SU-DHL-6 (cell line): ENCODE measurements around the gene DEPDC1B.

ENCODE experiments used
- H2AFZ ChIP-seq: fragments of 200-600 bp; sonication (generic); 2 replicates; pipeline ENCODE4 v1.6.1; 2014; ENCODE audit warnings: low read depth, mild to moderate bottlenecking, moderate library complexity, mixed read lengths, antibody characterized with exemption, low read length; ENCODE audit not compliant: severe bottlenecking
- H3F3A ChIP-seq: fragments of 200-600 bp; shearing (Covaris generic); 2 replicates; pipeline ENCODE4 v1.6.0; 2016; ENCODE audit warnings: antibody characterized with exemption, mild to moderate bottlenecking; ENCODE audit not compliant: insufficient read depth
- H3K27ac ChIP-seq: fragments of 200-600 bp; sonication (generic); 2 replicates; pipeline ENCODE4 v1.5.1; 2016; ENCODE audit warnings: low read depth, mild to moderate bottlenecking, low read length, moderate library complexity, mixed read lengths
- H3K27me3 ChIP-seq: fragments of 200-600 bp; sonication (generic), shearing (Covaris generic); 2 replicates; pipeline ENCODE4 v1.6.0; 2014; ENCODE audit warnings: mild to moderate bottlenecking, low read length
- H3K36me3 ChIP-seq: fragments of 200-600 bp; sonication (generic); 2 replicates; pipeline ENCODE4 v1.6.1; 2014; ENCODE audit warnings: mild to moderate bottlenecking, low read length, mixed read lengths
- H3K4me2 ChIP-seq: fragments of 300-600, 200-600 bp; shearing (Covaris generic), sonication (generic); 2 replicates; pipeline ENCODE4 v1.6.0; 2014; ENCODE audit warnings: low read length, low read depth, mild to moderate bottlenecking; ENCODE audit not compliant: poor library complexity, severe bottlenecking
- H3K4me3 ChIP-seq: fragments of 200-600 bp; sonication (generic); 2 replicates; pipeline ENCODE4 v1.5.1; 2014; ENCODE audit warnings: antibody characterized with exemption, low read length, mild to moderate bottlenecking, mixed read lengths; ENCODE audit not compliant: insufficient read depth, poor library complexity, severe bottlenecking
- H3K79me2 ChIP-seq: fragments of 200-600 bp; sonication (generic); 2 replicates; pipeline ENCODE4 v1.6.1; 2014; ENCODE audit warnings: mild to moderate bottlenecking, low read length, moderate library complexity; ENCODE audit not compliant: insufficient read depth
- H3K9ac ChIP-seq: fragments of 200-600 bp; sonication (generic); 2 replicates; pipeline ENCODE4 v1.7.0; 2014; ENCODE audit warnings: mild to moderate bottlenecking, low read length
- H3K9me2 ChIP-seq: fragments of 200-600 bp; sonication (generic); replicated peaks from 2 replicates; pipeline ENCODE4 v1.6.1; 2014; ENCODE audit warnings: low read length; ENCODE audit not compliant: insufficient read depth
- H3K9me3 ChIP-seq: fragments of 200-600 bp; sonication (generic); 2 replicates; pipeline ENCODE4 v1.6.1; 2014; ENCODE audit warnings: low read length, mixed read lengths; ENCODE audit not compliant: insufficient read depth
- H4K20me1 ChIP-seq: fragments of 200-600 bp; sonication (generic); 2 replicates; pipeline ENCODE4 v1.6.1; 2014; ENCODE audit warnings: low read depth, mild to moderate bottlenecking, antibody characterized with exemption, low read length, moderate library complexity, mixed read lengths
- EZH2phosphoT487 ChIP-seq: fragments of 200-600 bp; sonication (generic), shearing (Covaris generic); conservative IDR thresholded peaks from 2 replicates; pipeline ENCODE4 v1.6.1; 2018; ENCODE audit warnings: mild to moderate bottlenecking, antibody characterized with exemption, low read length, moderate library complexity, mixed read lengths
- TF ChIP-seq, protein P1 (sequence below): fragments of 200-600 bp; sonication (generic); IDR thresholded peaks from one replicate; pipeline ENCODE4 v1.5.1; 2017; ENCODE audit warnings: antibody characterized with exemption, mild to moderate bottlenecking, low read length, moderate library complexity; ENCODE audit not compliant: insufficient read depth, poor library complexity, severe bottlenecking

DEPDC1B gene, protein sequence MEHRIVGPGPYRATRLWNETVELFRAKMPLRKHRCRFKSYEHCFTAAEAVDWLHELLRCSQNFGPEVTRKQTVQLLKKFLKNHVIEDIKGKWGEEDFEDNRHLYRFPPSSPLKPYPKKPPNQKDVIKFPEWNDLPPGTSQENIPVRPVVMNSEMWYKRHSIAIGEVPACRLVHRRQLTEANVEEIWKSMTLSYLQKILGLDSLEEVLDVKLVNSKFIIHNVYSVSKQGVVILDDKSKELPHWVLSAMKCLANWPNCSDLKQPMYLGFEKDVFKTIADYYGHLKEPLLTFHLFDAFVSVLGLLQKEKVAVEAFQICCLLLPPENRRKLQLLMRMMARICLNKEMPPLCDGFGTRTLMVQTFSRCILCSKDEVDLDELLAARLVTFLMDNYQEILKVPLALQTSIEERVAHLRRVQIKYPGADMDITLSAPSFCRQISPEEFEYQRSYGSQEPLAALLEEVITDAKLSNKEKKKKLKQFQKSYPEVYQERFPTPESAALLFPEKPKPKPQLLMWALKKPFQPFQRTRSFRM

DNA sequence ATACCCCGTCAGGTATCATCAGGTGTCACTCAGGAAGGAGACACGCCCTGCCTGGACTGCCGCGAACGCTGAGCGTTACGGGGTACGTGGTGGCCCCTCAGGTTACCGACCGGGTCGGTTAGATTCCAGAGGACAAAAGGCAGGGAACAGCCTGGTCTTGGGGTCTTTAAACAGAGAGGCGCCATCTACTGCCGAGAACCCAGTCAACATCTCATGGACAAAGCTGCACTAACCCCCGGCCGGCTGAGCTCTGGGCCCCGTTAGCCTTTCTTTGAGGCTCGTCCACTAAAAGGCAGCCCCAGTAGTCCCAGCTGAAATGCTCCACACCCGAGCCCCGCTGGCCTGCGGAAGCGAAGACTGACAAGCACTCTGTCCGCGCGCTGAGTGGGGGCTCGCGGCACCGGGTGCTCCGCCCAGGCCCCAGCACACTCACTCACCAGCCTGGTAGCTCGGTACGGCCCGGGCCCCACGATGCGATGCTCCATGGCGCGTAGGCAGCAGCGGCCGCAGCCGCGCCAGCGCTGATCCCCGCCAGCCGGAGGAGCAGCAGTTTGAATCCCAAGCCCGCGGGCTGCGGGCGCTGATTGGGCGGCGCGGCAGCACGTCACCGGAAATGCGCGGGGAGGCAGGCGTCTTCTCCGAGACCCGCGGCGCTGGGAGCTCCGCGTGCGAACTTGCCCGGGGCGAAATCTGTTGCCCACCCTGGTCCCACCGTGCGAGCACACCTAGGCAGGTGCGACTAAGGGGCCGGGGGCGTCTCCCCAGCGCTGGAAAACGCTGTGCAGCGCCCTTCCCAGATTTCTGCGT lies at the start of gene DEPDC1B:
Gene DEPDC1B, minus strand, starts transcription at position 558 of the 807 bp plus-strand sequence. Its CDS starts 73 bp downstream, at position 485.
- H3K9me3 ChIP-seq = no peaks in the 10 kb centered on the region
- no peaks in the 10 kb centered on the region for H3K9me2 ChIP-seq
- peak within 1 kb of the TSS; percentile 84 for H3K27ac ChIP-seq
- TF ChIP-seq, protein P1, sequence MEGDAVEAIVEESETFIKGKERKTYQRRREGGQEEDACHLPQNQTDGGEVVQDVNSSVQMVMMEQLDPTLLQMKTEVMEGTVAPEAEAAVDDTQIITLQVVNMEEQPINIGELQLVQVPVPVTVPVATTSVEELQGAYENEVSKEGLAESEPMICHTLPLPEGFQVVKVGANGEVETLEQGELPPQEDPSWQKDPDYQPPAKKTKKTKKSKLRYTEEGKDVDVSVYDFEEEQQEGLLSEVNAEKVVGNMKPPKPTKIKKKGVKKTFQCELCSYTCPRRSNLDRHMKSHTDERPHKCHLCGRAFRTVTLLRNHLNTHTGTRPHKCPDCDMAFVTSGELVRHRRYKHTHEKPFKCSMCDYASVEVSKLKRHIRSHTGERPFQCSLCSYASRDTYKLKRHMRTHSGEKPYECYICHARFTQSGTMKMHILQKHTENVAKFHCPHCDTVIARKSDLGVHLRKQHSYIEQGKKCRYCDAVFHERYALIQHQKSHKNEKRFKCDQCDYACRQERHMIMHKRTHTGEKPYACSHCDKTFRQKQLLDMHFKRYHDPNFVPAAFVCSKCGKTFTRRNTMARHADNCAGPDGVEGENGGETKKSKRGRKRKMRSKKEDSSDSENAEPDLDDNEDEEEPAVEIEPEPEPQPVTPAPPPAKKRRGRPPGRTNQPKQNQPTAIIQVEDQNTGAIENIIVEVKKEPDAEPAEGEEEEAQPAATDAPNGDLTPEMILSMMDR = peak; percentile 16
- TF ChIP-seq EZH2phosphoT487 = no peak
- peak within 1 kb of the TSS; percentile 97 for H2AFZ ChIP-seq
- peaks cover 49% of the 10 kb centered on the region for H3K79me2 ChIP-seq
- H3K9ac ChIP-seq = peak within 1 kb of the TSS; percentile 93
- peak within 1 kb of the TSS; percentile 75 for H3K4me3 ChIP-seq
- H3K4me2 ChIP-seq = peak within 1 kb of the TSS; percentile 87
- H4K20me1 ChIP-seq = no peaks in the 10 kb centered on the region
- H3F3A ChIP-seq = no peaks in the 10 kb centered on the region
- no peaks in the 10 kb centered on the region for H3K27me3 ChIP-seq
- H3K36me3 ChIP-seq = peaks cover 3% of the 10 kb centered on the region; the same call in 1 of the 2 replicates

DNA sequence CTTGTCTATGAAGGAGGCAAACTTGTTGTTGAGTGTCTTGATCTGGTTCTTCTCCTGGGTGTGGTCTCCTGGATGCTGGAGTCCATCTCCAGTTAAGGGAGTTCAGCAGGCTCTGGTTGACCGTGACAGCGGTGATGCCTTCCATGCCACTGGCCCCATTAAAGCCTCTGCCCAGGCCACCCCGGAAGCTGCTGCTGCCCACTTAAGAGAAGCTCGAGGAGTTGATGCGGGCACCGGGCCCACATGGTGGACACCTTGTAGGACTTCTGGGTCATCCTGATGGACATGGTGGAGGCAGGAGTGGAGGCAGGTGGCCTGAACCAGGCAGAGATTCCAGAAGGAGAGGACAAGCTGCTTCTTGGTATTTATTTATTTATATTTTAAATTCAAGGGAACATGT lies 44.7 kb upstream of the DEPDC1B start:
- no peaks in the 10 kb centered on the region for H3K27me3 ChIP-seq
- H2AFZ ChIP-seq = no peak overlapping the region
- H3K9me2 ChIP-seq = no peaks in the 10 kb centered on the region
- no peaks in the 10 kb centered on the region for H4K20me1 ChIP-seq
- no peak overlapping the region for H3K27ac ChIP-seq
- no peak overlapping the region for H3K9ac ChIP-seq
- no peaks in the 10 kb centered on the region for H3K9me3 ChIP-seq
- H3K79me2 ChIP-seq = no peaks in the 10 kb centered on the region
- H3F3A ChIP-seq = no peaks in the 10 kb centered on the region
- H3K36me3 ChIP-seq = no peaks in the 10 kb centered on the region
- H3K4me3 ChIP-seq = no peak overlapping the region
- H3K4me2 ChIP-seq = no peak overlapping the region
- TF ChIP-seq EZH2phosphoT487 = no peak
- TF ChIP-seq, protein P1 = no peak

DNA sequence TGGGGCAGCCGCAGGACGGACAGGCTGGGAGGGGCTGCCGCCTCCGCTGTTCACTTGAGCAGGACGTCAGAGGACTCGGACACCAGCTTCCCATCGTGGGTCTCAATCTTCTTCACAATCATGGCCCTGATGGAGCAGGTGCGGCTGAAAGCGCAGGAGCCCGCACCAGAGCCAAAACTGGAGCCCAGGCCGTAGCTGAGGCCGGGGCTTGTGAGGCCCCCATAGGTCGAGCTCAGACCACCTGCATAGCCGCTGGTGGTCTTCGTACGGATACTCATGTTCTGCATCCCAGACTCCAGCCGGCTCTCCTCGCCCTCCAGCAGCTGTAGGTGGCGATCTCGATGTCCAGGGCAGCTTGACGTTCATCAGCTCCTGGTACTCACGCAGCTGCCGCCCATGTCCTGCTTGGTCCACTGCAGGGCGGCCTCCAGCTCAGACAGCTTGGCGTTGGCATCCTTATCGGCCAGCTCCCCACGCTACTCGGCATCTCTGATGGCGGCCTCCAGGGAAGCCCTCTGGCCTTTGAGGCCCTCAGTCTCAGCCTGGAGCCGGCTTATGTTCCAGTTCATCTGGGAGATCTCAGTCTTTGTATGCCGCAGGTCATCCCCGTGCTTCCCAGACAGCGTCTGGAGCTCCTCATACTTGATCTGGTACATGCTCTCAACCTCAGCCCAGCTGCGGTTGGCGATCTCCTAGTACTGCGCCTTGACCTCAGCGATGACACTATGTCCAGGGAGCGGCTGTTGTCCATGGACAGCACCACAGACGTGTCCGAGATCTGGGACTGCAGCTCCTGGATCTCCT lies 43.7 kb upstream of the DEPDC1B start:
- no peak for TF ChIP-seq EZH2phosphoT487
- TF ChIP-seq, protein P1 = no peak
- Histone ChIP-seq H3K4me2 (no peak overlapping the region), H3K79me2 (no peaks in the 10 kb centered on the region), H3K9me2 (no peaks in the 10 kb centered on the region), H3K9ac (no peak overlapping the region), H3K9me3 (no peaks in the 10 kb centered on the region), H3K27me3 (no peaks in the 10 kb centered on the region), H3K27ac (no peak overlapping the region), H3K4me3 (no peak overlapping the region), H4K20me1 (no peaks in the 10 kb centered on the region), H2AFZ (no peak overlapping the region), H3F3A (no peaks in the 10 kb centered on the region), H3K36me3 (no peaks in the 10 kb centered on the region)
